Transverse colon (tissue), 3 donors: Measurements from ENCODE around the gene SHB.

ENCODE experiments used
- EP300 ChIP-seq: sonication (generic); formaldehyde crosslinking; IDR thresholded peaks from one replicate; pipeline ENCODE4 v1.6.1; 2017; ENCODE audit warnings: antibody characterized with exemption, low read depth
- POLR2A ChIP-seq: fragments of 450-650 bp; IDR thresholded peaks from one replicate; pipeline ENCODE4 v1.6.1; 2016; ENCODE audit warnings: antibody characterized with exemption, mild to moderate bottlenecking, moderate library complexity
- TF ChIP-seq, protein P1 (sequence below), 5 experiments: fragments of 200-600 bp in 3 of 5; fragments of 450-650 bp in 2 of 5; sonication (generic) in 3 of 5; IDR thresholded peaks; 1 replicate in 2 of 5; 2 replicates in 3 of 5; pipeline ENCODE4 v1.5.1; 2016 to 2017; ENCODE audit warnings: antibody characterized with exemption in 5 of 5, inconsistent platforms in 3 of 5, mild to moderate bottlenecking in 2 of 5, moderate library complexity in 1 of 5

DNA sequence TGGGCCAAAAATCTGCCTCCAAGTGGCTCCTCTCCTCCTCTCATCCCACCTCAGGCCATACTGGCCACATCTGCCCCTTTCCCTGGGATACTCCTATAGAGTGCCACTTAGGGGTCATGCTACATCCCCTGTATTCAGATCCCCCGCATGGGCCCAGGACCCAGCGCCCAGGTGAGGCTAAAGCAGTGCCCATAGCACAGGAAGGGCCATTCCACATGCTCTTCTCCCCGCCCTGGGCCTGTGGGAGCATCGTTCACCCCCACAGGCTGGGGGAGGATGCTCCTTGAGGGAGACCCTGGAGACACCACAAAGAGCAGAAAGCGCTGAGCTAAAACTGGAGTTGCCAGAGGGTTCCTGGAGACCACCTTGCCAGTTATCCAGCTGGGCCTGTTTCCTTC, 112.6 kb downstream of the SHB start:
- TF ChIP-seq, protein P1, sequence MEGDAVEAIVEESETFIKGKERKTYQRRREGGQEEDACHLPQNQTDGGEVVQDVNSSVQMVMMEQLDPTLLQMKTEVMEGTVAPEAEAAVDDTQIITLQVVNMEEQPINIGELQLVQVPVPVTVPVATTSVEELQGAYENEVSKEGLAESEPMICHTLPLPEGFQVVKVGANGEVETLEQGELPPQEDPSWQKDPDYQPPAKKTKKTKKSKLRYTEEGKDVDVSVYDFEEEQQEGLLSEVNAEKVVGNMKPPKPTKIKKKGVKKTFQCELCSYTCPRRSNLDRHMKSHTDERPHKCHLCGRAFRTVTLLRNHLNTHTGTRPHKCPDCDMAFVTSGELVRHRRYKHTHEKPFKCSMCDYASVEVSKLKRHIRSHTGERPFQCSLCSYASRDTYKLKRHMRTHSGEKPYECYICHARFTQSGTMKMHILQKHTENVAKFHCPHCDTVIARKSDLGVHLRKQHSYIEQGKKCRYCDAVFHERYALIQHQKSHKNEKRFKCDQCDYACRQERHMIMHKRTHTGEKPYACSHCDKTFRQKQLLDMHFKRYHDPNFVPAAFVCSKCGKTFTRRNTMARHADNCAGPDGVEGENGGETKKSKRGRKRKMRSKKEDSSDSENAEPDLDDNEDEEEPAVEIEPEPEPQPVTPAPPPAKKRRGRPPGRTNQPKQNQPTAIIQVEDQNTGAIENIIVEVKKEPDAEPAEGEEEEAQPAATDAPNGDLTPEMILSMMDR (IDR thresholded peaks at IDR 0.05), result no peak
- no peak for TF ChIP-seq POLR2A
- TF ChIP-seq EP300, result no peak
